IPS-NIHi11 (cell line): ENCODE data around the gene DNAJC10.
A peak's percentile ranks its signal among the peaks of the same experiment; 100 is the strongest.
"Not testable (repeated sequence)": the region's sequence is repeated elsewhere in the genome, so short reads cannot be mapped to it uniquely, and the experiment has no call there.

Source experiments
- DNase-seq: peaks from one replicate; pipeline ENCODE4 v3.0.0; 2012; ENCODE audit warnings: mixed read lengths, low spot score

Gene DNAJC10

DNA sequence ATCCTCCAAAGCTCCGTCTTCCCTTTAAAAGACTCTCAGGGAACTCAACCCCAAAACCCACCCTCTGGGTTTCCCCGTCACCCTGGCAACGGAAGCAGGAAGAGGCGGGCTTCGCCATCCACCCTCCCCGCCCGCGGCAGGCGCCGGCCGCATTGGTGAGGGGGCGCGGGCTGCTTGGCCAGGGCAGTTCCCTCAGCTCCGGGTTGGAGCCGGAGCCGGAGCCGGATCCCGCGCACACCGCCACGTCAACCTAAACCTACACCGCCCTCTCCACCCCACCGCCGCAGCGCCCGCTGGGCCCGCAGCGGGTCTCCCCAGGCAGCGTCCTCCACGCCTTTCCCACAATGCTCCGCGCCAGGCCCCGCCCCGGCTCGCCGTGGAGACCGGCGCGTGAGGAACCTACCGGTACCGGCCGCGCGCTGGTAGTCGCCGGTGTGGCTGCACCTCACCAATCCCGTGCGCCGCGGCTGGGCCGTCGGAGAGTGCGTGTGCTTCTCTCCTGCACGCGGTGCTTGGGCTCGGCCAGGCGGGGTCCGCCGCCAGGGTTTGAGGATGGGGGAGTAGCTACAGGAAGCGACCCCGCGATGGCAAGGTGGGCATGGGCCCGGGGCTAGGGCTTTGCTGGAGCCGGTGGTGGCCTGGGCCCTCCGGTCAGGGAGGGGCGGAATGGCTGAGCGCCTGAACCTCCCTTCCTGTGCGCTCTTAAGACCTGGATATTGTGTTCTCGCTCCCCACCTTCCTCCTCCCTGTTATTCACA is at the start of gene DNAJC10:
DNAJC10 (plus strand) TSS at position 366 of the 758 bp plus-strand sequence. CDS start 1,830 bp downstream, outside the sequence.
- peak; percentile 93 for DNase-seq

GRCh38 chr2:182666674-182667314 is 49.3 kb upstream of the DNAJC10 start:
- DNase-seq: peak; percentile 30

DNA sequence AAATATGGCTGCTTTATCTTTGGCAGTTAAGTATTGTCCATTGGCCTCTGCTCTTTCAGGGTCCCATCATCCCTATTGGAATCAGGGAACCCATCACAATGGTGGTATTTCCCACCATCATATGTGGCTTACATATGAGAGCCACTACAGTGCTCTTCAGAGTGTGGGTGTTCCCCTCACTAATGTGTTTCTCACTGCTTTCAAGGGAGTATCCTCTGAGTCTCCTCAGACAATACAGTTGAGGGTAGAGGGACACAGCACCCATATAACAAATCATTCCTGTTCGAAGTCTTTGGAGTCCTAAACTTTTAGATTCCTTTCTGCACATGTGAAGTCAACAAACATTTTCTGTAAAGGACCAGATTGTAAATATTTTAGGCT is 48.8 kb upstream of the DNAJC10 start:
- no peak for DNase-seq

DNA sequence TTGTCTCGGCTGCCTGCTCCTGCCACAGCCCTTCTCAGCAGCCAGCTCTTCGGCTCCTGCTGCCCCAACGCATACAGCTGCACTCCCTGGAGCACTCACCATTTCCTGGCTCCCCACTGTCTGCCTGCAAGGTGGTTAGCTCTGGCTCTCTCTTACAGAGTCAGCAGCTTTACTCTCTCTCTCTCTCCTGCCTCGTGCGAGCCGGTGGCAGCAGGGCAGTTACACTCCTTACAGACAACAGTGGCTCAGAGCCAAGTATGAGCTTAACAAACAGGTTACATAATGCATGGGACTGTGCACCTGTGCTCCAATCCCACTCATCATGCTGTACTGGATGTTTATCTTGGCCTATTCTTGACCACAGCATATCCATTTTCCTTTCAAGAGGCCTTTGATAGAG is 47.4 kb upstream of the DNAJC10 start:
- no peak for DNase-seq

DNA sequence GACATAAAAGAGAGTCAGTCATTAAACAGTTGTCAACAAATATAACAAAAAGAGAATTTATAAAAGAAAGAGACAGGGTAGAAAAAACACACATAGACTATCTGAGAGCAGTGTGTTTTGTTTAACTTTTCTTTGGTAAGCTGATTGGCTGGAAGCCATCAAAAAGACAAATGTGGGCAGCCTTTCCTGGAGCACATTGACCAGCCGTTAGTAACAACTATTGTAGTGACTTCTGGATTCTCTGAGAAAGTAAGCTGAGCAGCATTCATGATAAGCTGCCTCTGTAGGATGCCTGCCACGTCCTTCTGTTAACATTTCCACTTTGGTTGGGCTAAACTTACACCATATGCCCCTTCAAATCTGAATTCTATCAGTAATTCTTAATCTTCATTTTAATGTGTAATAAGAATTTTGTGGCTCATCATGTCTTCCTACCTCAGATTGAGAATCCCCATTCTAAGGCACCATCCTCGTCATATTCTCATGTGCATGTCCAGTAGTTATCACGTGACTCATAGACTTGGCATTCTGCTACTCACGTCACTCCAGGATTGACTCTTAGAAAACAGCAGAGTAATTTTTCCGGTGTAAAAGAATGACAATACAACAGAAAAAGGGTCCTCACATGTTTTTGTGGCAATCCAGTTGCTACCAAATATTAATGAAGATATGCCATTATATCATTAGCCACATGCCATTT is 43.4 kb upstream of the DNAJC10 start:
- DNase-seq: no peak

DNA sequence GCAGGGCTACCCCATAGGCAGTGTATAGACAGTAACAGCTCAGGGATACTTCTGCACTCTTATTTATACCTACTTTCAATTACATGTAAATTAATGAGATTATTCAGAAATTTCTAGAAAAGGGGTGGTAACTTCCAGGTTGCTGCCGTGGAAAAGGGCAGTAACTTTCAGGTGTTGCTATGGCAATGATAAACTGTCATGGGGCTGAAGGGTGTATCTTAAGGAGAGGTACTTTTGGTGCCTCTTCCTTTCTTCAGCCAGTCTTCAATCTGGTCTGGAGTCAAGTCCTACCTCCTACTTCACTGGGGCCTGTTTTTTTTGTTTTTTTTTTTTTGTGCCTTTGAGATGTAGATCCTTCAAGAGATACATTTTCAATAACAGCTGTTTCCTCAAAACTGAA is 35.2 kb upstream of the DNAJC10 start:
- DNase-seq: no peak

DNA sequence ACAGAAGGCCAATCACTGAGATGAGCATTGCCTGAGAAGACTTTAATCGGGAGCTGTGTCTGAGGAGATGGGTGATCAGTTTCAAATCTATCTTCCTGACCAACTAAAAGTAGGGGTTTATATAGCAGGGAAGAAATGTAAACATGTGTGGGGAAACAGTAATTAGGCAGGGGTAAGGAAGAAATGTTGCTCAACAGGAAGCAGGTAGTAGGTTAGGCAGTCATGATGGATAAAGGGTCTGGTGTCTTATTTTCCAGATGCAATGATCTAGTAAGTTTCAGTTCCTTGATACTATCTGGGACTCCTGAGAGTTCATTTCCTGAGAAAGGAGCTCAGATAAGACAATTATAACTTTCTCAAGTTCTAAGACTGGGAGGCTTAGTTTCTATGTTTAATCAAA is 33.8 kb upstream of the DNAJC10 start:
- DNase-seq: no peak

DNA sequence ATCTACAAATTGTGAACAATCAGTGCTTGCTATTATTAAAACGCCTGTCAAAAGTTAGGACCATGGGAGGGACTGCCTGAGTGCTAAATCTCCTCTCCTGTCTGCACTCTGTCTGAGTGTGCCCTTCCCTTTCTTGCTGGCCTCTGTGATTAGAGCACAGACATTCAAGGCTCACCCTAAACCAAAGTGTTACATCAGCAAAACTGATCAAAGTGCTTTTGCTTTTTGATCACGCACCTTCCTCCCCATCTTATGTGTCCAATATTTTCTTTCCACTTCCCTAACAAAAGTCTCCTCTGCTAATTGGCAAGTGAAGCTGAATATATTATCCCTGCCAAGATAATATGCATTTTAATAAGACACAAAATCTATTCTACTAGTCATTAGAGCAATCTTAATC is 30.5 kb upstream of the DNAJC10 start:
- no peak for DNase-seq

DNA sequence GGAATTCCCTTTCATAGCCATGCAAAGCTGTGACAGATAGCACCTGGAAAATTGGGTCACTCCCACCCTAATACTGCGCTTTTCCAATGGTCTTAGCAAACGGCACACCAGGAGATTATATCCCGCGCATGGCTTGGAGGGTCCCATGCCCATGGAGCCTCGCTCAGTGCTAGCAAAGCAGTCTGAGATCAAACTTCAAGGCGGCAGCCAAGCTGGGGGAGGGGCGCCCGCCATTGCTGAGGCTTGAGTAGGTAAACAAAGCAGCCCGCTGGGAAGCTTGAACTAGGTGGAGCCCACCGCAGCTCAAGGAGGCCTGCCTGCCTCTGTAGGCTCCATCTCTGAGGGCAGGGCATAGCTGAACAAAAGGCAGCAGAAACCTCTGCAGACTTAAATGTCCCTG is 29.3 kb upstream of the DNAJC10 start:
- DNase-seq: not testable (repeated sequence)

DNA sequence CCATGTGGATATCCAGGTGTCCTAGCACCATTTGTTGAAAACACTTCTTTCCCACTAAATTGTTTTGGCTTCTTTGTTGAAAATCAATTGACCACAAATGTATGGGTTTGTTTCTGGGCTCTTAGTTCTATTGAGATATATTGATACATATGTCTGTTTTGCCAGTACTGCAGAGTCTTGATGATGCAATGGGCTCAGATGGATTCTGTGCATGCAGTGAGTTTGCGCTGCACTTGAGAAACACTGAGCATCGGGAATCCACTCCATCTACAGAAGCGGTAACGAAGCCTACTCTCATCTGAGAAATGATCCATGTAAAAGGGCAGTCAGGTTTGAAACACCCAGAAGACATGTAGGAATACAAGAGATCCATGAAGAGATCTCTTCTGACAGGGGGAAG is 21.9 kb upstream of the DNAJC10 start:
- no peak for DNase-seq

- DNase-seq: no peak
Observed at GRCh38 chr2:182695776-182696175, 20.3 kb upstream of the DNAJC10 start.

DNA sequence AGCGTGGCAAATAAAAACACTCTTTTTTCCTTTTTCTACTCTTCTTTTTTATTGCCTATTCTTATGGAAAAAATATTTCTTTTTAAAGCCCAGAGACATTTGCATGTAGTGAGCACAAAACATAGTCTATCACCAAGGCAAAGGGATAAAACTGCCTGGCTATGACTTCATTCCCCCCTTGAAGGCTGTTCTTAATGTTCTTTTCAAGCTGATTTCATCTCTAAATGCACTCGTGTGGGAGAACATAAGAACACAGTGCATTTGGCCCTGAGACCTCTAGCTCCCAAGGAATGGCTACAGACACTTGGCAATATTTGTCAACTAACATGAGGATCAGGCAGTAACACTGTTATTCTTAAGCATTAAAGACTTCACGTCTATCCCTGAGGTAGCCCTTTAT is 17.4 kb upstream of the DNAJC10 start:
- DNase-seq: no peak

DNA sequence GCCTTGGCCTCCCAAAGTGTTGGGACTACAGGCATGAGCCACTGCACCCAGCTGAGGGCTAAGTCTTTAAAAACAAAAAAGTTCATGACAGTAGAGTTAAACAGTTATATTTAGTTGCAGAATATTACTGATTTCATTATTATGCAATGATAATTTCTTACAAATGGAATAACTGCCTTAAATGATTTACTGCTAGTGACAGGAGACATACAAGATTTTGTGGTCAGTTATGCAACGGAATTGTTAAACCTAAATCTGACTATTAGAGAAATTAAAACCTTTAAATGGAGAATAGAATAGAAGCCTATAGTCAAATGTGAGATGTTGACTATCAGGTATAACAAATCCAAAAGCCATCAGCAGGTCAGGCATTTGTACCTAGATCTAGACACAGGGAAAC is 10.3 kb upstream of the DNAJC10 start:
- DNase-seq: no peak

DNA sequence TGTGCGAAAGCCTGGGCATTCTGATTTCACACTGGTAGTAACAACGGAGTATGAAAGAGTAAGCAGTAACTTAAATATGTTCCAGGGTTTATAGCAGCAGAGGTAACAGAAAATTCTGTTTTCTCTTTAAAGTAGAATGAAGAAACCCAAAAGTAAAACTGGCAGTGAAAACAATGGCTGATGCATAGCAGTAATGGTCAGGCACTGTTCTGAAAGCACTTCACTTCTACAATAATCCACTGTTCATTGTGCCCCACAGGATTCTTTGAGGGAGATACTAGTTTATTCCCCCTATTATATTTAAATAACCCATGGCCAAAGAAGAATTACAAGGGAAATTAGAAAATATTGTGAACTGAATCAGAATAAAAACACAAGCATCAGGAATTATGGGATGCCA is 9.3 kb upstream of the DNAJC10 start:
- DNase-seq: no peak

DNA sequence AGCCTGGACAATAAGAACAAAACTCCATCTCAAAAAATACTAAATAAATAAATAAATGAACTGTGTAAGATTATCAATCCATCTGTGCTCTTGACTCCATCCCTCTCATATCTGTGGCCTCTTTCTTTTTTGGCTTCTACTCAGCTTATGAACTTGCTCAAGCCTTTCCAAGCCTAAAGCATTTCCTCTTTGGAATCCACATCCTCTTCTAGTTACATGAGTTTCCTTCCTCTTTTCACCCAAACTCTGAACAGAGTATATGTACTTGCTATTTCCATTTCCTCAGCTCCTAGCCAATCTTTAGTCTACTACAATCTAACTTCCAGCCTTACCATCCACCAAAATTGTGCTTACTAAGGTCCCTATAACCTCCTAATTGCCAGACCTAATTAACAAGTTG is 2.5 kb upstream of the DNAJC10 start:
- no peak for DNase-seq

DNA sequence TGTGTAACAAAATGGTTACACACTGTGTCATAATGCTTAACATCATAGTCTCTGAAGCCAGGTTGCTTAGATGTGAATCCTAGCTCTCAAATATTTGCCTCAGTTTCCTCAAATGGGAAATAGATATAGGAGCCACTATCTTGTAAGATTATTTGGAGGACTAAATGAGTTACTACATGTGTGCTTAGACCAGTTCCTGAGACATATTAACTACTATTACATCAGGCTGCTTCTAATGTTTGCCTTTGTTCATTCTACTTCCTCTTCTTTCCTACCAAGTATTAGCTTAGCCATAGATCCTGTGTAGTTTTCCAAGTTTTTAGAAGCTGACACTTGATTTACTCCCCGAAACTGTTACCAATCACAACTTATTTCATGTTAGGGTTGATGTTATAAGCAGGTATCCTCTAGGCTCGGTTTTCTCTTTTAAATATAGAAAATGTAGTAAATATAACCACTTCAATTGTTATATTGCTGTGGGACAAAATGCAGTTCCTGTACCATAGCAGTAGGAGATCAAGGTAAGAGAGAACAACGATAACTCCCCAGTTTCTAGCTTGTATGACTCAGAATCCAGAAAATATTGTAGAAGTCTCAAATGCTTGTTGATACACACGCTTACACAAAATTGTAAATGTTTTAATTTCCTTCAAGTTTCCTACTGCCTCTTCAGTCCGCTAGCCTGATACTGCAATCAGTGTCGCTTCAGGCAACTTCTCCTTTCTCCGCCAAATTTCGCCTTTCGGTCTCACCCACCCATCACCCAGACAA is 751 bp upstream of the DNAJC10 start:
- no peak for DNase-seq

- peak; percentile 43 for DNase-seq
Observed at GRCh38 chr2:182716650-182716979, 558 bp downstream of the DNAJC10 start.

GRCh38 chr2:182717416-182717815 is 1.4 kb downstream of the DNAJC10 start:
- DNase-seq: no peak

- DNase-seq: no peak
Observed at GRCh38 chr2:182717816-182718215, 1.8 kb downstream of the DNAJC10 start.

GRCh38 chr2:182718459-182718858 is 2.4 kb downstream of the DNAJC10 start:
- DNase-seq: no peak

DNA sequence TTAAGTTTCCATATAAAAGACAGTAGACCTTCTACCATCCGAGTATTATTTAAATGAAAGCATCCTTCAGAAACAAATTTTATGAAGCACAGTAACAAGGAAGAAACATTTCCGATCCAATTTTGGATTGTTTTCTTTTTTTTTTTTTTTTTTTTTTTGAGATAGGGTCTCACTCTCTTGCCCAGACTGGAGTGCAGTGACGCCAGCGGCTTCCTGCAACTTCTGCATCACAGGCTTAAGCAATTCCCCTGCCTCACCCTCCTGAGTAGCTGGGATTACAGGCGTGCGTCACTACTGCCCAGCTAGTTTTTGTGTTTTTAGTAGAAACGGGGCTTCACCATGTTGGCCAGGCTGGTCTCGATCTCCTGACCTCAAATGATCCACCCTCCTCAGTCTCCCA is 3.1 kb downstream of the DNAJC10 start:
- DNase-seq: not testable (repeated sequence)

DNA sequence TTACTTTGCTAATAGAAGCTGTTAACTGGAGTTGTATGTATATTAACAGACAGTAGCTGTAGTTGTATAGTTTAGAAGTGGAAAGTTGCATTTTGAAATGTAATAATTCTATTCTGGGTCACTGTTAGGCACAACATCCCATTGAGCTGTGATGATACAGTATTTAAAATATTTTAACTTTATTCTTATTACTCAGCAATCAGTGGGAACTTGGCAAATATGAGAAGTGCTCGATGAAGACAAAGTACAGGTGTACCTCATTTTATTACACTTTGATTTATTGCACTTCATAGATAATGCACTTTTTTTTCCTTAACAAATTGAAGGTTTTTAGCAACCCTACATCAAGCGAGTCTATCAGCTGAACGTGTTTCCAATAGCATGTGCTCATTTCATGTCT is 8.6 kb downstream of the DNAJC10 start:
- DNase-seq: no peak

DNA sequence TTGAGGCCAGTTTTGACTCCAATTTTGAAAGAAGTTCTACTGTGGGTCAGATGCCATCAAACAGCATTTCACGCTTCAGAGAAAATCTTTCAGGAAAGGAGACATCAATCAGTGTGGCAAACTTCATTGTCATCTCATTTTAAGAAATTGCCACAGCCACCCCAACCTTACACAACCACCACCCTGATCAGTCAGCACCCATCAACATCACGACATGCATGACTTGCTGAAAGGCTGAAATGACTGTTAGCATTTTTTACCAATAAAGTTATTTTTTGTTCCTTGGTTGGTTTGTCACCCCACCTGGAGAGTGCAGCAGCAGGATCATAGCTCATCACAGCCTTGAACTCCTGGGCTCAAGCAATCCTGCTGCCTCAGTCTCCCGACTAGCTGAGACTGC is 10.4 kb downstream of the DNAJC10 start:
- DNase-seq: no peak
